Endothelial cell of umbilical vein (primary cell): ENCODE measurements around the gene EVX1. TPM values are rescaled to one million over a fixed set of nuclear protein-coding genes. Genes with fewer than 3 reads are reported as not detected.

Experiments
- BruUV-seq: library from RNA; stranded (reverse); fragments of 400-500 nt; replicated peaks from 2 replicates; lab custom pipeline; 2021; lab: Mats Ljungman, UMichigan
- CTCF ChIA-PET: fragments of 300-600, 350-600 bp; sonication (Branson Sonifier 250); formaldehyde crosslinking; loops from one replicate; lab custom pipeline; 2021; ENCODE audit warnings: antibody characterized with exemption, inconsistent platforms; lab: Charles Lee
- POLR2A ChIA-PET: fragments of 300-600, 350-600 bp; sonication (Branson Sonifier 250); formaldehyde crosslinking; loops from one replicate; lab custom pipeline; 2021; ENCODE audit warnings: antibody characterized with exemption, inconsistent platforms; lab: Charles Lee
- DNase-seq: peaks from one replicate; pipeline ENCODE4 v3.0.0-alpha.2; 2011; ENCODE audit warnings: low read depth, low spot score
- FAIRE-seq: peaks from 2 replicates; lab custom pipeline; 2011; peaks lifted over from hg19 to GRCh38; lab: Jason Lieb, UNC
- H2AFZ ChIP-seq: 2 replicates; pipeline ENCODE4 v1.6.0; 2012; ENCODE audit warnings: low read depth, low read length, control low read depth, inconsistent platforms
- H3K27ac ChIP-seq: 2 replicates; pipeline ENCODE4 v1.5.1; 2011; ENCODE audit warnings: low read depth, mild to moderate bottlenecking, control low read depth, low read length, moderate library complexity; ENCODE audit not compliant: insufficient read depth
- H3K27me3 ChIP-seq, 2 experiments: 2 replicates each; pipeline versions ENCODE4 v1.6.0 to v1.6.1; 2011; ENCODE audit warnings: low read length in 2 of 2, mixed read lengths in 1 of 2; ENCODE audit not compliant: control insufficient read depth in 2 of 2, insufficient read depth in 2 of 2
- H3K36me3 ChIP-seq, 2 experiments: 2 replicates in 1 of 2; 3 replicates in 1 of 2; pipeline ENCODE4 v1.5.1; 2011; ENCODE audit warnings: low read length in 2 of 2, mild to moderate bottlenecking in 1 of 2, moderate library complexity in 1 of 2; ENCODE audit not compliant: control insufficient read depth in 2 of 2, insufficient read depth in 2 of 2; ENCODE audit errors: extremely low read depth in 1 of 2
- H3K4me1 ChIP-seq: 3 replicates; pipeline ENCODE4 v1.5.1; 2011; ENCODE audit warnings: mild to moderate bottlenecking, low read length; ENCODE audit not compliant: control insufficient read depth, insufficient read depth; ENCODE audit errors: extremely low read depth
- H3K4me2 ChIP-seq: 2 replicates; pipeline ENCODE4 v1.6.1; 2011; ENCODE audit warnings: low read length, control low read depth, mixed read lengths; ENCODE audit not compliant: insufficient read depth
- H3K4me3 ChIP-seq, 3 experiments: fragments of 200-600 bp in 1 of 3; sonication (generic), shearing (Covaris generic) in 1 of 3; replicated peaks in 1 of 3; 2 replicates each; pipeline ENCODE4 v1.5.1; 2011 to 2016; ENCODE audit warnings: control low read depth in 3 of 3, low read length in 3 of 3, mild to moderate bottlenecking in 2 of 3, inconsistent platforms in 1 of 3, low read depth in 1 of 3, moderate library complexity in 1 of 3; ENCODE audit not compliant: insufficient read depth in 1 of 3
- H3K79me2 ChIP-seq: 2 replicates; pipeline ENCODE4 v1.6.0; 2012; ENCODE audit warnings: low read length, inconsistent platforms; ENCODE audit not compliant: control insufficient read depth, insufficient read depth
- H3K9ac ChIP-seq: replicated peaks from 2 replicates; pipeline ENCODE3; 2011; ENCODE audit warnings: low read length, control low read depth; ENCODE audit not compliant: insufficient read depth; ENCODE audit errors: extremely low read depth
- H3K9me1 ChIP-seq: replicated peaks from 3 replicates; pipeline ENCODE4 v1.6.0; 2011; ENCODE audit warnings: mild to moderate bottlenecking, low read length; ENCODE audit not compliant: control insufficient read depth, insufficient read depth; ENCODE audit errors: extremely low read depth
- H3K9me3 ChIP-seq: replicated peaks from 2 replicates; pipeline ENCODE4 v1.5.1; 2012; ENCODE audit warnings: low read length, inconsistent platforms; ENCODE audit not compliant: control insufficient read depth, insufficient read depth
- H4K20me1 ChIP-seq: replicated peaks from 2 replicates; pipeline ENCODE3; 2011; ENCODE audit warnings: mild to moderate bottlenecking, low read length; ENCODE audit not compliant: control insufficient read depth, insufficient read depth; ENCODE audit errors: extremely low read depth
- CTCF ChIP-seq, 2 donors: IDR thresholded peaks; 1 replicate in 1 of 2; 2 replicates in 1 of 2; pipeline ENCODE4 v1.5.1; 2011; ENCODE audit warnings: low read length in 2 of 2, mild to moderate bottlenecking in 2 of 2, moderate library complexity in 2 of 2, control low read depth in 1 of 2, inconsistent platforms in 1 of 2, low read depth in 1 of 2; ENCODE audit not compliant: insufficient read depth in 1 of 2; ENCODE audit errors: extremely low read depth in 1 of 2
- EZH2 ChIP-seq: IDR thresholded peaks from 2 replicates; pipeline ENCODE4 v1.6.1; 2012; ENCODE audit warnings: borderline replicate concordance, low read depth, mild to moderate bottlenecking, moderate library complexity, low read length, inconsistent platforms; ENCODE audit not compliant: severe bottlenecking
- FOS ChIP-seq: IDR thresholded peaks from 2 replicates; pipeline ENCODE4 v1.6.1; 2011; ENCODE audit warnings: mild to moderate bottlenecking, low read length, moderate library complexity, borderline replicate concordance; ENCODE audit not compliant: insufficient read depth
- GATA2 ChIP-seq: IDR thresholded peaks from 2 replicates; pipeline ENCODE4 v1.7.0; 2011; ENCODE audit warnings: low read depth, mild to moderate bottlenecking, moderate library complexity, mixed read lengths, low read length; ENCODE audit not compliant: insufficient read length, insufficient read depth
- JUN ChIP-seq: IDR thresholded peaks from 2 replicates; pipeline ENCODE4 v1.6.1; 2011; ENCODE audit warnings: borderline replicate concordance, low read depth; ENCODE audit not compliant: insufficient read length, insufficient read depth
- MYC ChIP-seq: IDR thresholded peaks from one replicate; pipeline ENCODE4 v1.6.1; 2011; ENCODE audit warnings: mild to moderate bottlenecking, low read depth, low read length
- POLR2A ChIP-seq: IDR thresholded peaks from 2 replicates; pipeline ENCODE4 v1.6.1; 2012; ENCODE audit warnings: low read depth, mild to moderate bottlenecking, control low read depth, low read length
- POLR2AphosphoS5 ChIP-seq: IDR thresholded peaks from 2 replicates; pipeline ENCODE4 v1.6.1; 2012; ENCODE audit warnings: low read depth, mild to moderate bottlenecking, control low read depth, low read length, moderate library complexity; ENCODE audit not compliant: insufficient read depth
- dilution Hi-C: fragments of 300-500 bp; cut with MboI; formaldehyde crosslinking; loops from one replicate; pipeline ENCODE4 v1.15.0; 2019; ENCODE audit warnings: low sequenced_read_pairs; ENCODE audit not compliant: extremely low pct_ligation_motif_present
- intact Hi-C: fragments of 100-400 bp; cut with micrococcal nuclease; formaldehyde crosslinking; loops from one replicate; pipeline ENCODE4 v1.10.0; 2022
- polyA plus RNA-seq, 4 experiments: library from polyadenylated mRNA; depleted of rRNA in 3 of 4; stranded (reverse) in 3 of 4; unstranded in 1 of 4; fragments of >200 nt; gene quantifications; 2 replicates each; pipeline versions ENCODE4 v1.2.1 to v1.2.3, GENCODE V29; 2011 to 2012; ENCODE audit warnings: missing spikeins in 1 of 4
- total RNA-seq: library from RNA; stranded (reverse); gene quantifications from 2 replicates; pipeline ENCODE4 v1.2.3, GENCODE V29; 2021
- TF ChIP-seq, protein P1 (sequence below): IDR thresholded peaks from 2 replicates; pipeline ENCODE4 v1.6.1; 2011; ENCODE audit not compliant: insufficient read depth, insufficient read length

EVX1 gene
- total and polyA plus RNA-seq, 2 donors (not counting 3 experiments of a cell fraction or from before 2014, with no cell fraction given): not detected

- H3K79me2 ChIP-seq: no peaks in the 10 kb centered on the region
- H3K27me3 ChIP-seq: peaks cover 94 to 100% of the 10 kb centered on the region in 2 experiments
- no peaks in the 10 kb centered on the region for H4K20me1 ChIP-seq
- no peak overlapping the region for H3K4me2 ChIP-seq
- peaks cover 3% of the 10 kb centered on the region for H3K4me1 ChIP-seq
- FAIRE-seq: no peak
- dilution Hi-C loops (no loop called here), intact Hi-C loops (no loop called here)
- DNase-seq: no peak
- CTCF ChIA-PET: no interaction called here
- no peak overlapping the region for H3K27ac ChIP-seq
- H3K9me3 ChIP-seq: no peaks in the 10 kb centered on the region
- BruUV-seq: no TSS peak
- H3K9me1 ChIP-seq: no peaks in the 10 kb centered on the region
- H3K36me3 ChIP-seq: no peaks in the 10 kb centered on the region
- H2AFZ ChIP-seq: no peak overlapping the region
- no peak overlapping the region for H3K4me3 ChIP-seq
- POLR2A ChIA-PET: no interaction called here
- H3K9ac ChIP-seq: no peak overlapping the region
- TF ChIP-seq GATA2 (no peak), EZH2 (peak; percentile 80)
Measured at GRCh38 chr7:27248911-27249723, 6.5 kb downstream of the EVX1 start.

DNA sequence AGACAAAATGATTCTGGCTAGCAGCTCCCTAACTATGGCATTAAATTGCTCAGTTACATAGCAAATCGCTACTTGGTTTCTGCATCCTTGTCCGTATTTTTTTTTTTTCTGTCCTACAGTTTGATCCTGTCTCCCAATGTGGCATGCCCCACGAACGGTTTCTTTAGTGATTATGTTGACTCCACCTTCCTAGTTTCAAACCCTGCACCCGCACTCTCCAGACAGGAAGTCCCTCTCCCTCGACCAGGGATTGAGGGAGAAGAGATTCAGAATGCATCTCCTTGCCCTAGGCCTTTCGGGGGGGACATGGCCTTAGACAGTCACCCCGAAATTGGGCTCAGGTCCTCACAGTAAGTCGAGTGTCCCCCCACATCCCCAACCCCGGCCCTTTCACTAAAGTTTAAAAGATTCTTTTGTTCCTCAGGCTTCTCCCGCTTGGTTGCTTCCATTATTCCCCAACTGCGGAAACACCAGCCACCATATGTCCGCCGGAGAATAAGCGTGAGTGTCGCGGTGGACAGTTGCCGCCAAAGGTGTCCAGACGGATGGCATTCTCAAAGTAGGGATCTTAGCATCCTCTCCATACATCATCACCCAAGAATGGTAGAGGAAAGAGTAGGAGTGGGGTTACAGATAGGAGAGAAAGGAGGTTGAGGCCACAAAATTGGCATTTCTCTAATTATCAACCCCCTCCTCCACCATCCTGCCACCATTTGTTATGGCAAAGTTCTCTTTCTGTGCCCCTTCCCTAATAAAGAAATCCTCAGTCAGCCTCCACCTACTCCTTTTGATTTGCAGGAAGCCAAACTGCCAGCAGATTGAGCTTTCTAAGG, 7.3 kb downstream of the EVX1 start:
- H3K9ac ChIP-seq: no peak overlapping the region
- no peak overlapping the region for H3K27ac ChIP-seq
- H4K20me1 ChIP-seq: no peaks in the 10 kb centered on the region
- intact Hi-C loops (no loop called here), dilution Hi-C loops (no loop called here)
- no peak for FAIRE-seq
- TF ChIP-seq JUN (no peak), FOS (no peak), POLR2A (no peak), POLR2AphosphoS5 (no peak), CTCF (IDR thresholded peaks at IDR 0.05; ENCODE audit: extremely low read depth in 1 of 2, insufficient read depth in 1 of 2, low read depth in 1 of 2, low read length in 2 of 2) (no peak), GATA2 (no peak), EZH2 (no peak), MYC (no peak)
- TF ChIP-seq, protein P1, sequence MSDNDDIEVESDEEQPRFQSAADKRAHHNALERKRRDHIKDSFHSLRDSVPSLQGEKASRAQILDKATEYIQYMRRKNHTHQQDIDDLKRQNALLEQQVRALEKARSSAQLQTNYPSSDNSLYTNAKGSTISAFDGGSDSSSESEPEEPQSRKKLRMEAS: no peak
- H3K9me1 ChIP-seq: no peaks in the 10 kb centered on the region
- no peak overlapping the region for H3K4me2 ChIP-seq
- DNase-seq: no peak
- H3K9me3 ChIP-seq: no peaks in the 10 kb centered on the region
- peaks cover 3% of the 10 kb centered on the region for H3K4me1 ChIP-seq
- H3K27me3 ChIP-seq: peaks cover 93 to 99% of the 10 kb centered on the region in 2 experiments
- H3K4me3 ChIP-seq: no peak overlapping the region
- BruUV-seq: no TSS peak
- POLR2A ChIA-PET: no interaction called here
- no peak overlapping the region for H2AFZ ChIP-seq
- CTCF ChIA-PET: interaction anchor here (1.0 kb wide), 1 partner anchor 39 kb away, joined by 3 read pairs; no protein-coding TSS in a partner anchor
- no peaks in the 10 kb centered on the region for H3K36me3 ChIP-seq
- no peaks in the 10 kb centered on the region for H3K79me2 ChIP-seq
